Anterior cingulate cortex (tissue), 58 donors: ENCODE results near the gene CLC.
"Not testable (repeated sequence)": the region's sequence is repeated elsewhere in the genome, so short reads cannot be mapped to it uniquely, and the experiment has no call there.

Experiments used
- DNase-seq, 58 donors: peaks; one replicate each; lab custom pipeline; 2025; lab: John Stamatoyannopoulos, UW

The CLC gene

GRCh38 chr19:39737891-39738290 is at the start of gene CLC:
Gene CLC (minus strand): TSS chr19:39738029. CDS start chr19:39737952, 77 bp downstream.
- DNase-seq: no peak

GRCh38 chr19:39780894-39781293 is 43.1 kb upstream of the CLC start:
- no peak for DNase-seq

GRCh38 chr19:39778763-39779162 is 40.9 kb upstream of the CLC start, which contains the start of gene LEUTX:
Gene LEUTX (plus strand): TSS chr19:39778854. CDS start chr19:39778921, 67 bp downstream.
- DNase-seq: no peak

- DNase-seq: no peak
Observed at GRCh38 chr19:39768786-39769185, 31.0 kb upstream of the CLC start.

GRCh38 chr19:39768334-39768733 is 30.5 kb upstream of the CLC start:
- DNase-seq: no peak

GRCh38 chr19:39765091-39766076 is 27.6 kb upstream of the CLC start:
- peak in 3 of 58 donors; percentile 3 to 18 (median 9) for DNase-seq

GRCh38 chr19:39761851-39762250 is 24.0 kb upstream of the CLC start:
- not testable (repeated sequence) for DNase-seq

- DNase-seq: no peak
Observed at GRCh38 chr19:39759457-39760184, 21.8 kb upstream of the CLC start.

- no peak for DNase-seq
Observed at GRCh38 chr19:39754971-39755370, 17.1 kb upstream of the CLC start.

- no peak for DNase-seq
Observed at GRCh38 chr19:39754544-39754943, 16.7 kb upstream of the CLC start.

- DNase-seq: no peak
Observed at GRCh38 chr19:39752795-39753194, 15.0 kb upstream of the CLC start.

- DNase-seq: no peak
Observed at GRCh38 chr19:39752390-39752789, 14.6 kb upstream of the CLC start.

GRCh38 chr19:39749981-39750380 is 12.2 kb upstream of the CLC start:
- no peak for DNase-seq

GRCh38 chr19:39746836-39747529 is 9.2 kb upstream of the CLC start:
- DNase-seq: no peak

GRCh38 chr19:39745643-39746042 is 7.8 kb upstream of the CLC start:
- no peak for DNase-seq

GRCh38 chr19:39740395-39740794 is 2.6 kb upstream of the CLC start:
- no peak for DNase-seq

GRCh38 chr19:39738814-39739213 is 985 bp upstream of the CLC start:
- no peak for DNase-seq

GRCh38 chr19:39737351-39737750 is 478 bp downstream of the CLC start:
- DNase-seq: no peak

- no peak for DNase-seq
Observed at GRCh38 chr19:39736088-39736487, 1.7 kb downstream of the CLC start.

- DNase-seq: no peak
Observed at GRCh38 chr19:39735688-39736087, 2.1 kb downstream of the CLC start.

GRCh38 chr19:39733841-39734240 is 4.0 kb downstream of the CLC start:
- no peak for DNase-seq
